Measurements from ENCODE around the gene FOXL1.

Gene FOXL1

DNA sequence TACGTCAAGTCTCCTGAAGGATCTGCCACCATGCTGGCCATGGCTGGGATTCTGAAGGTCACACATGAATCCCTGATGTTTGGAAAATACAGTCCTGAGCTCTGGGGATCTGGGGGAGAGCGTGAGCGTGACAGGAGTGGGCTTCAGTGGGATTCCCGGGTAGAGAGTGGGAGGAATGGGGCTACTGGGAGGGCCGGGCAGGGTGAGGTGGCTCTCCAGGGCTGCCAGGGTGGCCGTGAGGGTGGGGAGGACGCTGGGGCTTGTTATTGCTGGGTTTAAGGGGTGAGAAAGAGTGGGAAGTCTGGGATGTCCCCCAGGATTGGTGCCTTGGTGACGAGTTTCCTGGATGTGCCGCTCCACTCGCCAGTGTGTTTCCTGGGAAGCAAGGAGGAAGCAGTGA lies 31.3 kb downstream of the FOXL1 start:
- CTCF ChIA-PET = no interaction called here
- no peak for DNase-seq
- H3K9me3 Mint-ChIP-seq = no peaks in the 10 kb centered on the region
- H3K4me1 Mint-ChIP-seq = peaks cover 5% of the 10 kb centered on the region
- H3K4me3 Mint-ChIP-seq = no peak overlapping the region
- no peak overlapping the region for H3K27ac Mint-ChIP-seq
- H3K36me3 Mint-ChIP-seq = no peaks in the 10 kb centered on the region
- H3K27me3 Mint-ChIP-seq = peaks cover 8% of the 10 kb centered on the region

DNA sequence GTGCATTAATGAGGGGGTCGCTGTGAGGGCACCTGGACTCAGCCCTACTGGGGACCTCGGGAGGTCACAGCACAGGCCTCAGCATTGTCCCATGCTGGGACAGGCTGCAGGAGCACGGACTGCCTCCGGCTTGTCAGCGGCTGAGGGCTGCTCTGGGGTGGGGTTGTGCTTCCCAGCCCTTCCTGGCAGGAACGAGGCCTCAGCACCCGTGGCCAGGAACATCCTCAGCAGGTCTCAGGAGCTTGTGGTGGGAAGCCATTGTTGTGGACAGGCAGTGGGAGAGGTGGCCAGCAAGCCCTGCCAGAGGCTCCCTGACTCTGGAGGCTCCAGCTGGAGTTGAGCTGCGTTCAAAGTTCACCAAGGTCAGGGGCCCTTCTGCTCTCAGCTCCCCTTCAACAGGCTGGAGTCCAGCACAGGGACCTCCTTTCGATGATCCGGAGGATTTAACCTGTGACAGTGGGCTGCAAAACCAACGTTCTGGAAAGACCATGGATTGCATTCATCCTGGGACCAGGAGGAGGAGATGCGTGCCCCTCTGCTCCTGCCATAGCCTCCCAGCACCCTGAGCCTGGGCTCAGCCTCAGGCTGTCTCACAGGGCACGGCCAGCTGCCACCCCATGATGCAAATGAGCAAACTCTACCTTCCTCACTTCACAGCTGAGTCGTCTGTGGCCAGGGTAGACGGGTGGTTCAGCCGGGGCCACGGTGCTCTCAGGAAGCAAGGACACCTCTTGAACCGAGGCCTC lies 32.6 kb downstream of the FOXL1 start:
- Mint-ChIP-seq H3K4me3 (no peak overlapping the region), H3K9me3 (no peaks in the 10 kb centered on the region), H3K27ac (no peak overlapping the region), H3K4me1 (no peaks in the 10 kb centered on the region), H3K27me3 (peaks cover 8% of the 10 kb centered on the region), H3K36me3 (no peaks in the 10 kb centered on the region)
- CTCF ChIA-PET = no interaction called here
- no peak for DNase-seq

DNA sequence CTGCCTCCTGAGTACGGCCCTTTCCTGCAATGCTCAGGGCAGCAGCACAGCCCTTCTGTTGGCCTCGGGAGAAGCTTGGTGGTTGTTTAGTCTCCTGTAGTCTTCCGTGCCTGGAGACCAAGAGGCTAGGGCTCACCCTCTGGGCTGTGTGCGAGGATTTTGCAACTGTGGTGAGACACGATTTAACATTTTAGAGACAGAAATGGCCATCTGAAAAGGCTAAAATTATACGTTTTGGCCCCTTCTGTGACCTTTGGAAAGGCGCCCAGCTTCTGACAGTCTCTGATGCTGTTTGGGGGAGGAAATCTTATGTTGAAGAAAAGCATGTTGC lies 33.1 kb downstream of the FOXL1 start:
- Mint-ChIP-seq H3K4me3 (no peak overlapping the region), H3K4me1 (no peaks in the 10 kb centered on the region), H3K27ac (no peak overlapping the region), H3K9me3 (no peaks in the 10 kb centered on the region), H3K27me3 (peaks cover 8% of the 10 kb centered on the region), H3K36me3 (no peaks in the 10 kb centered on the region)
- CTCF ChIA-PET = no interaction called here
- no peak for DNase-seq

DNA sequence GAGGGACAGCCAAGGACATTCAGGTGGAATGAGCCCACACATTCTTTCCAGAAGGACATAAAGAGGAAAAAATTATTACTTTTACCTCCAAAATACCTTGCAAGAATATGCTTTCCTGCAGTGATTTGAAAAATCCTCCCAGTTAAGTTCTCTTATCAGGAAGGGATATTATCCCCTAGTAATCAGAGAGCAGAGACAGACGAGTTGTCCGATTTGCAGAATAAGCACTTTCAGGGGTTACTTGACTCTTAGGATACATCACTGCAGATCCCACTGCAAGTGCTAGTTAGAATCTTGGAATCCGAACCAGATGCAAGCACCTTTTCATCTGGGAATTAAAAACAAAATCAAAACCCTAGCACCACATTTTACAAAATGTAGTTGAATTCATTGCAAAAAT lies 33.6 kb downstream of the FOXL1 start:
- H3K27ac Mint-ChIP-seq = no peak overlapping the region
- no peaks in the 10 kb centered on the region for H3K36me3 Mint-ChIP-seq
- CTCF ChIA-PET = interaction anchor here (0.6 kb wide), 1 partner anchor 49 kb away, joined by 3 read pairs; no protein-coding TSS in a partner anchor

GRCh38 chr16:86614699-86615098 lies 36.4 kb downstream of the FOXL1 start:
- H3K9me3 Mint-ChIP-seq = no peaks in the 10 kb centered on the region
- CTCF ChIA-PET = no interaction called here

More for the DNA sequence above, 33.6 kb downstream of the FOXL1 start:
- H3K4me1 Mint-ChIP-seq = no peaks in the 10 kb centered on the region
- H3K27me3 Mint-ChIP-seq = peaks cover 8% of the 10 kb centered on the region
- no peak for DNase-seq
- no peaks in the 10 kb centered on the region for H3K9me3 Mint-ChIP-seq
- H3K4me3 Mint-ChIP-seq = no peak overlapping the region

DNA sequence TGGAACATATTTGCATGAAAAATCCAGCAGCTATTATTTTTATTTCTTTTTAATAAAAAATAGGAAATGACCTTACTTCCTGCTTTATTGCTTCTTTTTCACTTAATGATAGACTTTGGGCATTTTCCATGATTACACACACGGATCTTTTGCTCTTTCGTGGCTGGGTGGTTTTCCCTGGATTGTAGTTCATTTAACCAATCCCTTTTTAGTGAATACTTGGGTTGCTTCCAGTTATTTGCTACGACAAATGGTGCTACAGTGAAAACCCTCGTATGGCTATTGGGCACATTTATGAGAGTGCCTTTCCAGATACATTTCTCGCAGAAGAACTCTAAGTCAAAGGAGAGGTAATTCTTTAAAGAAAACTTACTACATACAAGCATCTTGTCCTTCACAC lies 38.6 kb downstream of the FOXL1 start:
- H3K4me3 Mint-ChIP-seq = no peak overlapping the region
- H3K4me1 Mint-ChIP-seq = no peaks in the 10 kb centered on the region
- no peaks in the 10 kb centered on the region for H3K36me3 Mint-ChIP-seq
- H3K27ac Mint-ChIP-seq = no peak overlapping the region
- DNase-seq = no peak
- CTCF ChIA-PET = no interaction called here
- H3K27me3 Mint-ChIP-seq = peaks cover 3% of the 10 kb centered on the region
- H3K9me3 Mint-ChIP-seq = no peaks in the 10 kb centered on the region

More at GRCh38 chr16:86614699-86615098, 36.4 kb downstream of the FOXL1 start:
- no peaks in the 10 kb centered on the region for H3K36me3 Mint-ChIP-seq
- no peak overlapping the region for H3K4me3 Mint-ChIP-seq
- DNase-seq = no peak
- H3K4me1 Mint-ChIP-seq = no peaks in the 10 kb centered on the region
- no peak overlapping the region for H3K27ac Mint-ChIP-seq
- peaks cover 5% of the 10 kb centered on the region for H3K27me3 Mint-ChIP-seq

- peaks cover 3% of the 10 kb centered on the region for H3K27me3 Mint-ChIP-seq
- H3K36me3 Mint-ChIP-seq = no peaks in the 10 kb centered on the region
- no peak for DNase-seq
These were observed 40.3 kb downstream of the FOXL1 start for GRCh38 chr16:86618431-86619238.

DNA sequence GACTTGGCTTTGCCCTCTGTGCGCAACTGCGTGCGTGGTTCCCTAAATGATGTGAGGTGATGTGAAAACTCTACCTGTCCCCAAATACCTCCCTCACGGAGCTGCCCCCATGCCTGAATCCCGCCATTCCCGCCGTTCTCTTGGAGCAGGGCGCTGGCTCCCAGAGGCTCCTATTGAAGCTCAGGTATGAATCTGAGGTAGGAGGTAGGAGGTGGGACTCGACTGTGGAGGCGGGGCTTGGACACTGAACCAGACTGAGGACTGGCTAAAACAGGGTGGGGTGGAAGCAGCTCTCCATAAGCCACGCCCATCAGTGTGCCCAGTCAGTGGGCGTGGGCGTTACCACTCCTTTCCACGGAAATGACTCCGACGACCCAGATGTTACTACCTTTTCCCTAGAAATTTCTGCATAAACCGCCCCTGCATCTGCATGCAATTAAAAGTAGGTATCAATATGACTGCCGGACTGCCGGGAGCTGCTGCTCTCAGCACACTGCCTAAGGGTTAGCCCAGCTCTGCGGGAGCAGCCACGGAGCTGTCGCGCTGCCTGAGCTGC lies 41.0 kb downstream of the FOXL1 start:
- DNase-seq = no peak
- Mint-ChIP-seq H3K4me1 (no peaks in the 10 kb centered on the region), H3K27me3 (peaks cover 3% of the 10 kb centered on the region), H3K27ac (no peak overlapping the region), H3K9me3 (no peaks in the 10 kb centered on the region), H3K4me3 (no peak overlapping the region), H3K36me3 (no peaks in the 10 kb centered on the region)
- CTCF ChIA-PET = no interaction called here

More at GRCh38 chr16:86618431-86619238, 40.3 kb downstream of the FOXL1 start:
- Mint-ChIP-seq H3K4me3 (no peak overlapping the region), H3K9me3 (no peaks in the 10 kb centered on the region), H3K27ac (no peak overlapping the region), H3K4me1 (no peaks in the 10 kb centered on the region)
- CTCF ChIA-PET = no interaction called here

- H3K4me1 Mint-ChIP-seq = no peaks in the 10 kb centered on the region
- H3K27ac Mint-ChIP-seq = no peak overlapping the region
- CTCF ChIA-PET = no interaction called here
- peaks cover 3% of the 10 kb centered on the region for H3K27me3 Mint-ChIP-seq
- no peaks in the 10 kb centered on the region for H3K9me3 Mint-ChIP-seq
- no peaks in the 10 kb centered on the region for H3K36me3 Mint-ChIP-seq
- no peak for DNase-seq
- H3K4me3 Mint-ChIP-seq = no peak overlapping the region
These were observed 41.8 kb downstream of the FOXL1 start for GRCh38 chr16:86620184-86620583.

- Mint-ChIP-seq H3K4me3 (no peak overlapping the region), H3K36me3 (no peaks in the 10 kb centered on the region), H3K4me1 (no peaks in the 10 kb centered on the region), H3K27ac (no peak overlapping the region), H3K27me3 (peaks cover 3% of the 10 kb centered on the region), H3K9me3 (no peaks in the 10 kb centered on the region)
- no peak for DNase-seq
- CTCF ChIA-PET = no interaction called here
These were observed 43.6 kb downstream of the FOXL1 start for GRCh38 chr16:86621966-86622365.

- no peak for DNase-seq
- Mint-ChIP-seq H3K4me1 (no peaks in the 10 kb centered on the region), H3K9me3 (no peaks in the 10 kb centered on the region), H3K27ac (no peak overlapping the region), H3K27me3 (peaks cover 3% of the 10 kb centered on the region), H3K4me3 (no peak overlapping the region), H3K36me3 (no peaks in the 10 kb centered on the region)
- CTCF ChIA-PET = no interaction called here
These were observed 44.6 kb downstream of the FOXL1 start for GRCh38 chr16:86622700-86623615.

- Mint-ChIP-seq H3K4me3 (no peak overlapping the region), H3K27me3 (peaks cover 6% of the 10 kb centered on the region), H3K4me1 (no peaks in the 10 kb centered on the region), H3K36me3 (no peaks in the 10 kb centered on the region), H3K27ac (no peak overlapping the region), H3K9me3 (no peaks in the 10 kb centered on the region)
- DNase-seq = no peak
- CTCF ChIA-PET = no interaction called here
These were observed 46.7 kb downstream of the FOXL1 start for GRCh38 chr16:86625029-86625428.

DNA sequence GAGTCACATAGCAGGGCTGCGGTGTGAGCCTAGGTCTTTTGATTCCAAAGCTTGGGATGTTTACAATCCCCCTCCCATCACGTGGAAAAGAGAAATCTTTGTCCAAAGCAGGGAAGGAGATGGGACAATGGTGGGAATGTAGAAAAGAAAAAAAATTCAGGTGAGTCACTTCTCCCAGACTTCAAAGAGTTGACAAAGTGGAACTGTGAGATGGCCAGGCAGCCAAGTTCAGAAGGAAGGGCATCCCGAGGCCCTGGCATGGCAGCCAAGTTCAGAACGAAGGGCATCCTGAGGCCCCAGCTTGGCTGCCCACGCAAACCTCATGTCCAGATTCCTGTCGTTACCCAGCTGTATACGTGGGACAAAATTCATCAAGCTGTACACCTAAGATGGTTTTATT lies 47.5 kb downstream of the FOXL1 start:
- Mint-ChIP-seq H3K9me3 (no peaks in the 10 kb centered on the region), H3K4me1 (no peaks in the 10 kb centered on the region), H3K27me3 (peaks cover 6% of the 10 kb centered on the region), H3K36me3 (no peaks in the 10 kb centered on the region), H3K27ac (no peak overlapping the region), H3K4me3 (no peak overlapping the region)
- CTCF ChIA-PET = no interaction called here
- no peak for DNase-seq

GRCh38 chr16:86626284-86626683 lies 47.9 kb downstream of the FOXL1 start:
- no peaks in the 10 kb centered on the region for H3K9me3 Mint-ChIP-seq
- peaks cover 4% of the 10 kb centered on the region for H3K4me1 Mint-ChIP-seq
- no peaks in the 10 kb centered on the region for H3K36me3 Mint-ChIP-seq
- H3K4me3 Mint-ChIP-seq = no peak overlapping the region
- CTCF ChIA-PET = no interaction called here
- peaks cover 7% of the 10 kb centered on the region for H3K27me3 Mint-ChIP-seq
- no peak for DNase-seq
- no peak overlapping the region for H3K27ac Mint-ChIP-seq

Data from activated naive CD4-positive, alpha-beta T cell treated with anti-CD3 and anti-CD28 coated beads, Interleukin-2, amount 10 ng/mL, durations not matched to agents 7 days and 5 days (primary cell).